Fibroblast of villous mesenchyme (primary cell): ENCODE results near the gene SNRNP40. TPM values are rescaled to one million over a fixed set of nuclear protein-coding genes. Genes with fewer than 3 reads are reported as not detected.

Experiments
- DNase-seq: peaks from one replicate; pipeline ENCODE4 v3.0.0-alpha.2; 2010; ENCODE audit warnings: low read depth
- H3K4me3 ChIP-seq: 2 replicates; pipeline ENCODE4 v1.5.1; 2011; ENCODE audit warnings: low read depth, mild to moderate bottlenecking, low read length
- CTCF ChIP-seq: IDR thresholded peaks from 2 replicates; pipeline ENCODE4 v1.5.1; 2012; ENCODE audit warnings: low read depth, mild to moderate bottlenecking, low read length; ENCODE audit not compliant: insufficient read depth
- total RNA-seq: library from RNA; depleted of rRNA; stranded (reverse); fragments of >200 nt; gene quantifications from 2 replicates; pipeline ENCODE4 v1.2.3, GENCODE V29; 2012

SNRNP40 gene
- total RNA-seq, 1 donor: 114 TPM

DNA sequence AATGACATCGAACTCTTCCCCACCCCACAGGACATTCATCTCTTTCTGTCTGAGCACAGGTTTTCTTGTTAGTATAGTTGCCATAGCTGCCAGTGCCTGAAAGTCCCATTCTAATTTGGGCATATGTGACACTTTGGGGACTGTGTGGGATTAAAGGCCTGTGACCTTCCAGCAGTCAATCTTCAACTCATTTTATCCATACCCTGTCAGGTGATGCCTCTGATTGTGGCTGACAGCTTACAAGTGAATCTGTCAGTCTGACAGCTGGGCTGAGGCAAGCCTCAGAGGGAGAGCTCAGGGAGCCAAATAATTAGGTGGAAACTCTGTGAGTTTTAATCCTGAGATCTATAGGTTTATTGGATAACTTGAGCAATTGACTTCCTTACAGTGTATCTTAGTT, 29.9 kb upstream of the SNRNP40 start:
- H3K4me3 ChIP-seq: no peak overlapping the region
- no peak for TF ChIP-seq CTCF
- no peak for DNase-seq

DNA sequence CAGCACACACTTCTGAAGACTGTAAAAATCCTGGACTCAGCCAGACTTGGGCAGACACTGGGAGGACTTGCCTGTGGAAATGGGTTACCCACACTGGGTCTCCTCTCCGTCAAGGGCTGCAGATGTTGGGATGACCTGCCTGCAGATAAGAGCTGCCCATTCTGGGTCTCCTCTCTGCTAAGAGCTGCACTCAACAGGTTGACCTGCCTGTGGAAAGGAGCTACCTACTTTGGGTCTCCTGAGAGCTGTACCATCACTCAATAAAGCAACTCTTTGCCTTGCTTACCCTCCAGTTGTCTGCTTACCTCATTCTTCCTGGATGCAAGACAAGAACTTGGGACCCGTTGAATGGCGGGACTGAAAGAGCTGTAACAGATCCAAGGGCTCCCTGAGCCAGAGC, 28.4 kb upstream of the SNRNP40 start:
- no peak overlapping the region for H3K4me3 ChIP-seq
- DNase-seq: no peak
- no peak for TF ChIP-seq CTCF

DNA sequence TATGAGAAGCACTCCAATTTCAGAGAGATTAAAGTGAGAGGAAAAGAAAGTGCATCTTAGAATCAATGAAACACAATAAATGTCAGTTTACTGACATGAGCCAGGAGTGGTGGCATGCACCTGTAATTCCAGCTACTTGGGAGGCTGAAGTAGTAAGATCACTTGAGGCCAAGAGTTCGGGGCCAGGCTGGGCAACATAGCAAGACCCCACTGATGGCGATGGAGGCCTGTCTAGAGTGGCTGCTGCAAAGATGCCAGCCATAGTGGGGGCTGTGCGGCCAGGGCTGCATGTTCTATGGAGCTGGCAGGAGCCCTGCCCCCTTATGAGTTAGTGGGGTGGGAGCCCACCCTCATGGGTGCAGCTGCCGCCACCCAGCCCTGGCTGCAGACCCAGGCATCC, 27.5 kb upstream of the SNRNP40 start:
- no peak for TF ChIP-seq CTCF

DNA sequence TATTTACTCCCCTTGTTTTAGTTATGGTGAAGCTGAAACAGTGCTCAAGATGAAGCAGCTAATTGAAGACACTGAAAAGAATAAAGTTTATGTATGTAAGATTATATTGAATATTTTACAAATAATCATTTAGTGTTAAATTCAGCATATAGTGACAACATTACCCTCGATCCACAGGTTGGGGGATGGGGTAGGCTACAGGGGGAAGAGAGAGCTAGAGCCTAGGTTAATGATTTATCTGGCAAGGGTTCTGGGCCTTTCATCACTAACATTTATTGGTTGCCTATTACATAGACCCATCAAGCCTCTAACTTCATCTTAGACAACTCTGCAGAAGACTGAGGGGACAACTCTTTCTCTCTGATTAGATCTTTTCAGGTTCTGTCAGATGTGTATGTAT, 21.6 kb upstream of the SNRNP40 start:
- no peak overlapping the region for H3K4me3 ChIP-seq
- no peak for DNase-seq
- no peak for TF ChIP-seq CTCF

More for the DNA sequence above, 27.5 kb upstream of the SNRNP40 start:
- H3K4me3 ChIP-seq: no peak overlapping the region
- DNase-seq: no peak

GRCh38 chr1:31315902-31316301, 19.3 kb upstream of the SNRNP40 start:
- DNase-seq: no peak
- H3K4me3 ChIP-seq: no peak overlapping the region
- TF ChIP-seq CTCF: no peak

DNA sequence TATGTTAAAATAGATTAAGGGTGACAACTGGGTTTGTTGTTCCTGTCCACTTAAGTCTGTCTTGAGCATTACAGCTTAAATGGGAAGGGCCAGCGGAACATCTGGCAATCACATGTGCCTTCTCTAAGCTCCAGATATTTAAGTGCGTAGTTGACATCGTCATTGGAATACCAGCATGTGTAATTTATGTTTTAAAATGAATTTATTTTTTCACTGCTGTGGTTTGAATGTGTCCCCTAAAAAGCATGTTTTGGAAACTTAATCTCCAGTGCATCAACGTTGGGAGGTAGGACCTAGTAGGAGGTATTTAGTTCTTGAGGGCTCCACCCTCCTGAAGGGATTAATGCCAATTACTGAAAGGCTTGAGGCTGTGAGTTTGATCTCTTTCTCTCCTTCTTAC, 13.6 kb upstream of the SNRNP40 start:
- no peak for TF ChIP-seq CTCF
- no peak overlapping the region for H3K4me3 ChIP-seq
- peak; percentile 89 for DNase-seq

GRCh38 chr1:31308036-31308435, 11.4 kb upstream of the SNRNP40 start:
- H3K4me3 ChIP-seq: no peak overlapping the region
- no peak for TF ChIP-seq CTCF
- peak; percentile 86 for DNase-seq
